Muscle layer of colon (tissue), 2 donors: Measurements from ENCODE around the gene PARD3B.

Source experiments
- H3K27ac ChIP-seq: one replicate; pipeline ENCODE4 v1.7.0; 2013; ENCODE audit warnings: low read depth, mild to moderate bottlenecking, low read length, moderate library complexity
- H3K27me3 ChIP-seq, 2 donors: one replicate each; pipeline ENCODE4 v1.7.0; 2013; ENCODE audit warnings: low read length in 2 of 2, mild to moderate bottlenecking in 2 of 2; ENCODE audit not compliant: insufficient read depth in 2 of 2, control insufficient read depth in 1 of 2
- H3K36me3 ChIP-seq: one replicate; pipeline ENCODE4 v1.7.0; 2013; ENCODE audit warnings: mild to moderate bottlenecking, low read length; ENCODE audit not compliant: insufficient read depth
- H3K4me1 ChIP-seq: one replicate; pipeline ENCODE4 v1.7.0; 2013; ENCODE audit warnings: mild to moderate bottlenecking, low read length; ENCODE audit not compliant: insufficient read depth
- H3K4me3 ChIP-seq, 2 donors: one replicate each; pipeline ENCODE4 v1.7.0; 2013; ENCODE audit warnings: low read length in 2 of 2, low read depth in 1 of 2, mild to moderate bottlenecking in 1 of 2, moderate library complexity in 1 of 2
- H3K9ac ChIP-seq: one replicate; pipeline ENCODE4 v1.7.0; 2013; ENCODE audit warnings: low read length
- H3K9me3 ChIP-seq: one replicate; pipeline ENCODE4 v1.7.0; 2013; ENCODE audit warnings: mild to moderate bottlenecking, low read length
- donor health status: abdominal sarcoma.
- donor health status: Adenocarcinoma of cecum.

Gene PARD3B

DNA sequence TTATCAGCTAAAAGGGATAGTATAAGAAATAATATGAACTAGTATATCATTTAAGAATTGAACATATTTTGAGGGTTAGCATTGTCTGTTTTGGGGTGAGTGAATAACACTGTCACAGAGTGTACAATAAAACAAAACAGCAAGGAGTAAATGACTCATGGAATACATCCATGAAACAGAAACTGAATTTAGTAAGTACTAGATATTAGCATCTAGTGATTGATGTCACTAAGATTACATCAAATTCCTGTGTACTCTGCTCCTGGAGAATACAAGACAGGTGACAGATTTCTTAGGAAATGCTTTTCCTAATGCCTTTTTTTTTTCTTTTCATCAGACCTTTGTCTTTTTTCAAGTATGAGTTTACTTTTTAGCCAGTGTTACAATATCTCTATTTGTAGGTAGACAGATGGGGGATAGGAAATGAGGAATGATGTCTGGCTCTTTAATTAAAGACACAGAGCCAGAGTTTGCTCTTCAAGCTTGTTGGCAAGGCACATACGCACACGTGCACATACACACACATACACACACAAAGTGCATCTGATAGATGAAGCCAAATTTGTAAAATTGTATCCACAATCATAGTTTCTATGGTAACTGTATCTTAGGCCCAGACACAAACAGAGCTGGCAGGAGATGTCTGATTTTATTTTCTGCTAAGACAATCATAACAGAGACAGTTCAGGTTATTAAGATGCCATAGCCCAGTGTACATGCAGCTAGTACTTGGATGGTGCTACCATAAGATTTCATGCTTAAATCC is 998.8 kb downstream of the PARD3B start:
- peaks cover 23% of the 10 kb centered on the region for H3K4me1 ChIP-seq
- H3K9me3 ChIP-seq = no peaks in the 10 kb centered on the region
- H3K36me3 ChIP-seq = no peaks in the 10 kb centered on the region
- H3K4me3 ChIP-seq = no peak overlapping the region
- H3K27ac ChIP-seq = no peak overlapping the region
- H3K27me3 ChIP-seq = no peaks in the 10 kb centered on the region
- H3K9ac ChIP-seq = no peak overlapping the region

DNA sequence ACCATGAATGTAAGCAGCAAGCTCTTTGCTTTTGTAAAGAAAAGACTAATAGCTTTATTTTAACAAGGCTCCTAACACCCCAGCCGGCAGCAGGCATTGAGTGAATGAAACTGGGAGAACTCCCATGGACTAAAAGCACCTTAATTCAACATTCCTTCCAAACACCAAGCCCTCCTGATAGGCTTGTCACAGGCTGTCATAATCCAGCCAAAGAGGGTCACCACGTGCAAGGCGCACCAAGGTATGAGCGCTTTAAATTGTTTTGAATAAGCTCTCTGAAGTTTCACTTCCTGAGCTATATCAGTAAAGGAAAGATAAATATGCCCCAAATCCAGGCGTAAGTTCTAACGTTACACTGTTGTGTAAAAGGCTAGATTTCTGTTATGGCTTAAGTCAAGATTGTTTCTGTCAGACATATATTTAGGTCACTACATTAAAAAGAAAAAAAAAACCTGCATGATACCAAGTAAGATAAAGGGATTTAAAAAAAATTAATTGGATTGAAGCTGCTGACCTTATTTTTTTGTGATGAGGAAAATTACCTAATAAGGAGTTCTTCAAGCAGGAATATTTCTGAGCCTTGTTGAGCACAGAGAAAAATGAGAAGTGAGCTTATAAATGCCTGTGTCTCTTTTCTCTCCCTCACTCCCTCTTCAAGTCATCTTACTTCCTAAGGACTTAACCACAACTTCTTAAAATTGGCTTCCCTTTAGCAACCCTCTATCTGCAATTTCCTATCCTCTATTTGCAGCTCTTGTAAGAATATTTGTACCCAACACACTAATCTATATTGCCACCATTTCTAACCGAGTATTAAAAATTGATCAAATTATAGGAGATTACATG is 1000.9 kb downstream of the PARD3B start:
- H3K9me3 ChIP-seq = no peaks in the 10 kb centered on the region
- no peak overlapping the region for H3K9ac ChIP-seq
- no peaks in the 10 kb centered on the region for H3K36me3 ChIP-seq
- peaks cover 19% of the 10 kb centered on the region for H3K4me1 ChIP-seq
- H3K27me3 ChIP-seq = no peaks in the 10 kb centered on the region
- no peak overlapping the region for H3K27ac ChIP-seq
- H3K4me3 ChIP-seq = no peak overlapping the region

DNA sequence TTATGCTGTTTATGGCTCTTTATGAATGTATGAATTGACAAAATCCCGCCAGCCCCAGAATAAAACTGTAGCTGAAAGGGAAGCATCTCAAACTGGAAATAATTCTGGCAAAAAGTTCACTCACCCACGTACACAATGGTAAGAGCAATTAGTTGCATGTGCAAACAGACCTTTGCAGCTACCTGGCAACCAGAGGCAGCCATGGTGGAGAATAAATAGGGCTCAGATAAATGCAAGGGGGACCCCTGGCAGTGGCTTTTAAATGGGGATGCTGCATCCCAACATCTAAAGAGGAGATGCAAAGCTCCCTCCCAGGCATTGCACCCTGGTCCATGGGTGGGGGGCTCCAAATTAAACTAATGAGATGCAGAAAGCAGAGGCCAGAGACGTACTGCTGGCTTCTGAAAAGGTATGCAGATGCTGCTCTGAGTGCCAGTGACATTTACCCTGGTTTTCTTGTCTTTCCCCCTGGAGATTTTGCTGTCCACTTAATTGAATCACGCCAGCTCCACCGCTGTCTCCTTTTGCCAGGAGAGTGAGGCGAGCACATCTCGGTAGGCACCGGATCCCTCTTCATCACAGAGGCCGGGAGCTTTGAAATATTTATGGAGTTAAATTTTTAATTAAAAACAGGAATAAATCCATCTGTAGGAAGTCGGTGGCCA is 1010.4 kb downstream of the PARD3B start:
- H3K36me3 ChIP-seq = peaks cover 4% of the 10 kb centered on the region
- no peaks in the 10 kb centered on the region for H3K27me3 ChIP-seq
- H3K4me3 ChIP-seq = no peak overlapping the region
- no peak overlapping the region for H3K27ac ChIP-seq
- H3K9ac ChIP-seq = no peak overlapping the region
- H3K4me1 ChIP-seq = no peaks in the 10 kb centered on the region
- no peaks in the 10 kb centered on the region for H3K9me3 ChIP-seq

DNA sequence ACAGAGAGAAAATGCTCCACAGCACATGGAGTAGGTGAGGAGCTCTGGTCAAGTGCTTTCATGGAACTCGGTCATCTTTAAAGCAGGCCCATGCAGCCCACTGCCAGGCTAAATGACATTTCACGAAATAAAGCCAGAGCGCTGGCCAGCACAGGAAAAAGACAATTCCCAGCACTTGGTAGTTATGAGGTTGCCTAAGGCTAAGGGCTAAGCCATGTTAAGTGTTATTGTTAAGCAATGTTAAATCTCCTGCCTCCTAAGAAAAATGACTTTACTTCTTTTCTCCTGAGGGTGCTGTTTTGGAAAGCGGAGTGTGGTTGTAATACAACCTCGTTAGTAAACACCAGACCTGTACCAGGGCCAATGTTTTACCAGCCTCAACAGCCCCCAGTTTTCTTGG is 1011.1 kb downstream of the PARD3B start:
- Histone ChIP-seq H3K27ac (no peak overlapping the region), H3K9ac (no peak overlapping the region), H3K27me3 (no peaks in the 10 kb centered on the region), H3K4me3 (no peak overlapping the region), H3K9me3 (no peaks in the 10 kb centered on the region), H3K36me3 (peaks cover 4% of the 10 kb centered on the region), H3K4me1 (no peaks in the 10 kb centered on the region)

DNA sequence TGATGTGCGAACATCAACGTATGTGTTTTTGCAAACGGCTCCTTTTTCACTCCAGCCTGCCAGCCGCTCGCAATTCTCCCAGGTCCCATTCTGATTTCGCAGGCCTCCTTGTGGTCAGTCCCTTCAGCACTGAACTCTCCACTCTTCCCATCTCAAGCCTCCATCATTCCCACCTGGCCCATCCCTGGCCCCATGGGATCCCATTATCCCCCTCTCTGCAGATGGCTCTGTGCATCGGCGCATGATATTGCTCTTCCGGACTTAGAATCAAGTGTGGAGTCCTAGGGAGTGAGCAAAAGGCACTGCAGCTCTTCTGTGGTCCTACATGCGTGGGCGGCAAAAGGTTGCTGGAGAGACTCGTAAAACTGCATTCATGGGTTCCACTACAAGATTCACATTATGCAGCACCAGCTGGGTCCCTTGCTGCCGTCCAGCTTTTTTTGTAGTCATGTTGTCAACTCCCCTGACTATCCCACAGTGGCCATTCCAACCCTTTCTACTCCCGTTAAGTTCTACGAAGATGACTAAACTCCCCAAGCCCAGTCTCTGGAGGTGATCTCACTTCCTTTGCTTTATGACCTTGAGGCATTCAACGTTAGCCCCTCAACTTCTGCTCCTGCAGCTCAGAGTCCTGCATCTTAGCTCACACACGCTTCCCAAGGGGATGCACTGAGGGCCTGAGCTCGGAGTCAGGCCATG is 1011.7 kb downstream of the PARD3B start:
- Histone ChIP-seq H3K27me3 (no peaks in the 10 kb centered on the region), H3K4me3 (no peak overlapping the region), H3K4me1 (no peaks in the 10 kb centered on the region), H3K9ac (no peak overlapping the region), H3K27ac (no peak overlapping the region), H3K36me3 (peaks cover 4% of the 10 kb centered on the region), H3K9me3 (no peaks in the 10 kb centered on the region)

DNA sequence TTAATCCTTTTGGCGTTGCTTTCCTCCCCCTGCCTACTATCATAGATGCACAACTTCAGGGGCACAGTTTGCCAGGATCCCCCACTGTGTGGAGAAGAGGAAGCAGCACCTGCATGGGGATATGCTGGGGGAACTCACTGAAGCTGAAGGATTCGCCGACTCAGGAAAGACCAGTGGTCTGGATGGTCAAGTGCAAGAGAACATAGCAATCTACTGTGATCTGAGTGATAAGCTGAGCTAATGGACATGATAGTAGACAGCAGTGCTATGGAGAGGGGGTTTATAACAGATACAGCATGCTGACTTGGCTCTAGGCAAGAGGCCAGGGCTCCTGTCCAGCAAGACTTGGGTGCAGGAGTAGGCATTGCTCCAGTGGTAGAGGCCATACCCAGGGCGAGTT is 1012.6 kb downstream of the PARD3B start:
- no peaks in the 10 kb centered on the region for H3K9me3 ChIP-seq
- H3K4me3 ChIP-seq = no peak overlapping the region
- H3K27ac ChIP-seq = no peak overlapping the region
- H3K36me3 ChIP-seq = peaks cover 4% of the 10 kb centered on the region
- H3K4me1 ChIP-seq = no peaks in the 10 kb centered on the region
- H3K27me3 ChIP-seq = no peaks in the 10 kb centered on the region
- H3K9ac ChIP-seq = no peak overlapping the region

DNA sequence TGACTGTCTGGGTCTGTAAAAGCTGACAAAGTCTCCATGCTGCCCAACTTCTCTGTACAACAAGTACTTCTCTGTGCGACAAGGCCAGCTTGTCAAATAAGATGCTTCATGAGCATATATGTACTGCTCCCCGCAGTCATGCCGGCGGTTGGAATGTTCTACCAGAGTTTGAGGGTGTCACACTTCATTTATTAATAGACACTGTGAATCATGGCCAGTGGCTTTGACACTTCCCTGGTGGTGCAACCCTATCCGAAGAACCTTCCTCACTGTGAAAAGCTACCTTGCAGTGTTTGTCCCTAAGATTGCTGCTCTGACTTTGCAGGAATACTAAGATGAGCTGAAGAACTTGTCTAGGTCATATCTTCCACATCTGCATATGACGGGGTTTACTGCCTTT is 1016.2 kb downstream of the PARD3B start:
- Histone ChIP-seq H3K4me3 (no peak overlapping the region), H3K4me1 (peaks cover 28% of the 10 kb centered on the region), H3K36me3 (no peaks in the 10 kb centered on the region), H3K9ac (no peak overlapping the region), H3K27me3 (no peaks in the 10 kb centered on the region), H3K9me3 (no peaks in the 10 kb centered on the region), H3K27ac (no peak overlapping the region)

DNA sequence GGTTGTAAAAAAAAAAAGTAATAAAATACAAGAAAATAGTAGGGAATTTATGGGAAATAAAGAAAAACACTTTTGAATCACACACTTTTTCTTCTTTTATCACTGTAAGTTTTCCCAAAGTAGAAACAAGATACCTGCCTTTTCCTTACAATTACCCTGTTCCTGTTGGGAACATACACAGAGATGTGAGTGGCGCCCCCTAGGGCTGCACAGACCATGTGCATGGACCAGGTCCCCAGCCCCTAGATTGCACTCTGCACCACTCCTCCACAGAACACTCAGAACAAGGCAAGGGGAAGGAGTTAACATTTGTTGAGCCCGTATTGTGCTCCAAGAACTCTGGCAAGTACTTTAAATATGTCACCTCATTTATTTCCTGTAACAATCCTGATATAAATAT is 1018.4 kb downstream of the PARD3B start:
- peaks cover 28% of the 10 kb centered on the region for H3K4me1 ChIP-seq
- no peaks in the 10 kb centered on the region for H3K9me3 ChIP-seq
- H3K36me3 ChIP-seq = no peaks in the 10 kb centered on the region
- no peak overlapping the region for H3K4me3 ChIP-seq
- H3K9ac ChIP-seq = no peak overlapping the region
- H3K27ac ChIP-seq = no peak overlapping the region
- no peaks in the 10 kb centered on the region for H3K27me3 ChIP-seq

DNA sequence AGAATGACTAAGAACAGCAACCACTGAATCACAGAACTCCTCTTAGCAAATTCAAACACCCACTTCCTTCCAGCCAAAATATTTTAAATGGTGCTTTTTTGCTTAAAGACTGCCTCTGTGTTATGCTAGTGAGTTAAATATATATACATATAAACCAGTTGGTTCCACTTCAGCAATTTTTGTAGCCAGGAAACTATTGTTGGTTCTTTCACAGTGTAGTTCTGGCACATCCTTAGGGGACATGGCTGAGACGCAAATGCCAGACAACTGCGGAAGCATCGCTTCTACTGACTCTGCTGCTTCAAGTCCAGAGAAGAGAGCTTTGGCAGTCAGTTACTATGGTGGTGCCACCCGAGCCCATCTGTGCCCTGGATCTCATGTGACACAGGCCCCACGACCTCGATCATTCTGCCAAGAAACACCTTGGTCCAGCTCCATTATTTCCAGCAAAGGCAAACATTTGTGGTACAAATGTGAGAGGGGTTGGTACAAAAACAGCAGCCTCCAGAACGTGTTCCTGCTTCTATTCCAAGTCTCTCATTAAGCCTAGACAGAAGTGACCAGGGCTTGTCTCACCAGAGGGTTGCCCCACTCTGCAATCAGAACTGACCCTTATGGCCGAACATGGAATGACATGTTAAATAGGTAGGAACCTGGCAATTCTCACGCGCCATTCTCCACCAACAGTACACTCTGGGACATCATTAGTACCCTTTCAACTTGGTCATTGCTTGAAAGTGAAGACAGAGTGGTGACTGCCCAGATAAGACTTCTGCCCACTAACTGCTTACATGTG is 1019.3 kb downstream of the PARD3B start:
- Histone ChIP-seq H3K27ac (no peak overlapping the region), H3K27me3 (no peaks in the 10 kb centered on the region), H3K4me1 (peaks cover 29% of the 10 kb centered on the region), H3K9me3 (no peaks in the 10 kb centered on the region), H3K4me3 (no peak overlapping the region), H3K9ac (no peak overlapping the region), H3K36me3 (no peaks in the 10 kb centered on the region)

DNA sequence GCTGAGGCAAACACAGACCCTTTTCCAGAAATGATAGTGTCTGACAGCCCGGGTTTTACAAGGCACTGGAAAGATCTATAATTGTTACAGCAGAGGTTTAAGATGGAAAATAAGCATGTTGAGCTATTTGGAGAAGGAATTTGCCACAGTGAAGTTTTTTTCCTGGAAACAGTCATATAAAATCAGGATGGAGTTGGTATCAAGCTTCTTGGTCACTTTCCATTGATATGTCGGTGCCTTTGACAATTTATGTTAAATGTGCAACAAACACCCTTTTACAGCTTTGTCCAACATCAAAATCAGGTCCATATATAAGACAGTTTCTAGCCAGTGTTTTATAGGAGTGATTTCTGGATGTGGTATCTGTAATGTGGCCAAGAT is 1019.9 kb downstream of the PARD3B start:
- Histone ChIP-seq H3K9ac (no peak overlapping the region), H3K27me3 (no peaks in the 10 kb centered on the region), H3K9me3 (no peaks in the 10 kb centered on the region), H3K36me3 (no peaks in the 10 kb centered on the region), H3K27ac (no peak overlapping the region), H3K4me1 (peaks cover 31% of the 10 kb centered on the region), H3K4me3 (no peak overlapping the region)
